ENCODE data around the gene ALDH1A1.

ALDH1A1 gene

GRCh38 chr9:72979405-72980100, 26.7 kb upstream of the ALDH1A1 start:
- DNase-seq (ENCODE audit: low read depth in 2 of 2), result no peak

- no peak for DNase-seq (ENCODE audit: low read depth in 2 of 2)
These were observed 25.9 kb upstream of the ALDH1A1 start for GRCh38 chr9:72978744-72979143.

GRCh38 chr9:72977670-72978069, 24.8 kb upstream of the ALDH1A1 start:
- no peak for DNase-seq (ENCODE audit: low read depth in 2 of 2)

GRCh38 chr9:72974501-72974900, 21.6 kb upstream of the ALDH1A1 start:
- no peak for DNase-seq (ENCODE audit: low read depth in 2 of 2)

GRCh38 chr9:72972636-72973035, 19.8 kb upstream of the ALDH1A1 start:
- no peak for DNase-seq (ENCODE audit: low read depth in 2 of 2)

- DNase-seq (ENCODE audit: low read depth in 2 of 2), result no peak
These were observed 18.6 kb upstream of the ALDH1A1 start for GRCh38 chr9:72971411-72971810.

GRCh38 chr9:72960446-72960845, 7.6 kb upstream of the ALDH1A1 start:
- DNase-seq (ENCODE audit: low read depth in 2 of 2), result no peak

- DNase-seq (ENCODE audit: low read depth in 2 of 2), result no peak
These were observed 5.8 kb upstream of the ALDH1A1 start for GRCh38 chr9:72958485-72959281.

GRCh38 chr9:72955571-72955970, 2.7 kb upstream of the ALDH1A1 start:
- DNase-seq (ENCODE audit: low read depth in 2 of 2), result no peak

- DNase-seq (ENCODE audit: low read depth in 2 of 2), result no peak
These were observed 2.2 kb upstream of the ALDH1A1 start for GRCh38 chr9:72955126-72955455.

GRCh38 chr9:72954431-72955125, 1.7 kb upstream of the ALDH1A1 start:
- DNase-seq (ENCODE audit: low read depth in 2 of 2), result no peak

GRCh38 chr9:72952381-72952690, 517 bp downstream of the ALDH1A1 start:
- DNase-seq (ENCODE audit: low read depth in 2 of 2), result no peak

GRCh38 chr9:72951520-72952380, 1.1 kb downstream of the ALDH1A1 start:
- DNase-seq (ENCODE audit: low read depth in 2 of 2), result no peak

- no peak for DNase-seq (ENCODE audit: low read depth in 2 of 2)
These were observed 1.9 kb downstream of the ALDH1A1 start for GRCh38 chr9:72950875-72951442.

- DNase-seq (ENCODE audit: low read depth in 2 of 2), result no peak
These were observed 2.9 kb downstream of the ALDH1A1 start for GRCh38 chr9:72949918-72950325.

- DNase-seq (ENCODE audit: low read depth in 2 of 2), result no peak
These were observed 3.6 kb downstream of the ALDH1A1 start for GRCh38 chr9:72949244-72949582.

- DNase-seq (ENCODE audit: low read depth in 2 of 2), result no peak
These were observed 4.1 kb downstream of the ALDH1A1 start for GRCh38 chr9:72948575-72949243.

- DNase-seq (ENCODE audit: low read depth in 2 of 2), result no peak
These were observed 4.8 kb downstream of the ALDH1A1 start for GRCh38 chr9:72947984-72948465.

GRCh38 chr9:72946821-72947220, 6.0 kb downstream of the ALDH1A1 start:
- no peak for DNase-seq (ENCODE audit: low read depth in 2 of 2)

GRCh38 chr9:72946318-72946717, 6.5 kb downstream of the ALDH1A1 start:
- DNase-seq (ENCODE audit: low read depth in 2 of 2), result no peak

- no peak for DNase-seq (ENCODE audit: low read depth in 2 of 2)
These were observed 7.5 kb downstream of the ALDH1A1 start for GRCh38 chr9:72945391-72945790.
